WTC11 (cell line): ENCODE results near the gene PYCR2. TPM values are rescaled to one million over a fixed set of nuclear protein-coding genes. Genes with fewer than 3 reads are reported as not detected.

ENCODE experiments used
- ATAC-seq: fragments of 200-7000 bp; cut with Tn5 transposase; 2 replicates; pipeline ENCODE4 v1.10.0; 2021; ENCODE audit warnings: mild to moderate bottlenecking, moderate library complexity
- CTCF ChIA-PET: fragments of 300-600 bp; sonication (Branson Sonifier 250); formaldehyde crosslinking; loops from one replicate; lab custom pipeline; 2021; ENCODE audit warnings: antibody characterized with exemption; lab: Charles Lee
- POLR2A ChIA-PET: fragments of 350-600 bp; sonication (Branson Sonifier 250); formaldehyde crosslinking; loops from one replicate; lab custom pipeline; 2021; ENCODE audit warnings: antibody characterized with exemption; lab: Charles Lee
- DNase-seq: peaks from one replicate; pipeline ENCODE4 v3.0.0; 2021; ENCODE audit warnings: low spot score
- H3K27ac Mint-ChIP-seq: 2 replicates; pipeline ENCODE4 v1.8.0; 2021; ENCODE audit warnings: mixed read lengths
- H3K27me3 Mint-ChIP-seq: 2 replicates; pipeline ENCODE4 v1.8.0; 2021; ENCODE audit warnings: low read depth, mild to moderate bottlenecking, moderate library complexity, mixed read lengths
- H3K36me3 Mint-ChIP-seq: 2 replicates; pipeline ENCODE4 v1.8.0; 2021; ENCODE audit warnings: mixed read lengths
- H3K4me1 Mint-ChIP-seq: 2 replicates; pipeline ENCODE4 v1.8.0; 2022; ENCODE audit warnings: mixed read lengths
- H3K4me3 Mint-ChIP-seq: 2 replicates; pipeline ENCODE4 v1.8.0; 2021; ENCODE audit warnings: mild to moderate bottlenecking, moderate library complexity, mixed read lengths
- H3K9me3 Mint-ChIP-seq: 2 replicates; pipeline ENCODE4 v1.8.0; 2021; ENCODE audit warnings: mixed read lengths
- AFF4 ChIP-seq: sonication (generic); formaldehyde crosslinking; IDR thresholded peaks from 2 replicates; pipeline ENCODE4 v1.8.1; 2023; ENCODE audit warnings: mild to moderate bottlenecking, missing genetic modification reagents, borderline replicate concordance
- CREM ChIP-seq: sonication (generic); formaldehyde crosslinking; IDR thresholded peaks from 2 replicates; pipeline ENCODE4 v1.8.1; 2022; ENCODE audit warnings: mild to moderate bottlenecking, missing genetic modification reagents, moderate library complexity
- E2F4 ChIP-seq: sonication (generic); formaldehyde crosslinking; IDR thresholded peaks from 2 replicates; pipeline ENCODE4 v1.8.1; 2022; ENCODE audit warnings: low read depth, mild to moderate bottlenecking, moderate library complexity, missing genetic modification reagents, borderline replicate concordance
- FOXP4 ChIP-seq: sonication (generic); formaldehyde crosslinking; IDR thresholded peaks from 2 replicates; pipeline ENCODE4 v1.8.0; 2022; ENCODE audit warnings: mild to moderate bottlenecking, missing genetic modification reagents
- GABPB1 ChIP-seq: sonication (generic); formaldehyde crosslinking; IDR thresholded peaks from 2 replicates; pipeline ENCODE4 v1.8.1; 2023; ENCODE audit warnings: mild to moderate bottlenecking, missing genetic modification reagents
- GTF2I ChIP-seq: fragments of 250-450 bp; sonication (Bioruptor Pico); conservative IDR thresholded peaks from 2 replicates; pipeline ENCODE4 v1.4.0; 2021; ENCODE audit warnings: mild to moderate bottlenecking
- HMGA2 ChIP-seq: fragments of 250-450 bp; sonication (Bioruptor Pico); IDR thresholded peaks from 2 replicates; pipeline ENCODE4 v1.4.0; 2021; ENCODE audit warnings: mild to moderate bottlenecking, moderate library complexity
- HMGXB4 ChIP-seq: sonication (generic); formaldehyde crosslinking; IDR thresholded peaks from 2 replicates; pipeline ENCODE4 v1.8.1; 2023; ENCODE audit warnings: mild to moderate bottlenecking, moderate library complexity, missing genetic modification reagents
- KAT7 ChIP-seq: sonication (generic); formaldehyde crosslinking; IDR thresholded peaks from 2 replicates; pipeline ENCODE4 v1.8.1; 2023; ENCODE audit warnings: missing genetic modification reagents, mild to moderate bottlenecking, borderline replicate concordance
- NR3C1 ChIP-seq: sonication (generic); formaldehyde crosslinking; conservative IDR thresholded peaks from 2 replicates; pipeline ENCODE4 v1.8.1; 2023; ENCODE audit warnings: low read depth, mild to moderate bottlenecking, missing genetic modification reagents
- PREB ChIP-seq: sonication (generic); formaldehyde crosslinking; IDR thresholded peaks from 2 replicates; pipeline ENCODE4 v1.8.1; 2022; ENCODE audit warnings: mild to moderate bottlenecking, missing genetic modification reagents, moderate library complexity, borderline replicate concordance
- RORB ChIP-seq: fragments of 250-450 bp; sonication (Bioruptor Pico); IDR thresholded peaks from 2 replicates; pipeline ENCODE4 v1.9.0; 2021; ENCODE audit warnings: mild to moderate bottlenecking
- SMAD4 ChIP-seq: sonication (generic); formaldehyde crosslinking; IDR thresholded peaks from 2 replicates; pipeline ENCODE4 v1.8.0; 2022; ENCODE audit warnings: mild to moderate bottlenecking, missing genetic modification reagents
- TCF7 ChIP-seq: sonication (generic); formaldehyde crosslinking; IDR thresholded peaks from 2 replicates; pipeline ENCODE4 v1.8.0; 2022; ENCODE audit warnings: mild to moderate bottlenecking, low read depth, missing genetic modification reagents, moderate library complexity
- ZMAT4 ChIP-seq: fragments of 250-450 bp; sonication (Bioruptor Pico); IDR thresholded peaks from 2 replicates; pipeline ENCODE4 v1.9.0; 2021; ENCODE audit warnings: mild to moderate bottlenecking
- ZNF219 ChIP-seq: sonication (generic); formaldehyde crosslinking; IDR thresholded peaks from 2 replicates; pipeline ENCODE4 v1.8.0; 2023; ENCODE audit warnings: missing genetic modification reagents, mild to moderate bottlenecking, borderline replicate concordance
- ZNF263 ChIP-seq: sonication (generic); formaldehyde crosslinking; IDR thresholded peaks from 2 replicates; pipeline ENCODE4 v1.8.1; 2022; ENCODE audit warnings: low read depth, mild to moderate bottlenecking, moderate library complexity, missing genetic modification reagents
- ZNF317 ChIP-seq: sonication (generic); formaldehyde crosslinking; IDR thresholded peaks from 2 replicates; pipeline ENCODE4 v1.8.1; 2023; ENCODE audit warnings: low read depth, mild to moderate bottlenecking, moderate library complexity, missing genetic modification reagents, borderline replicate concordance
- ZNF416 ChIP-seq: fragments of 250-450 bp; sonication (Bioruptor Pico); IDR thresholded peaks from 2 replicates; pipeline ENCODE4 v1.9.0; 2021; ENCODE audit warnings: mild to moderate bottlenecking, inconsistent platforms
- ZNF425 ChIP-seq: fragments of 250-450 bp; sonication (Bioruptor Pico); conservative IDR thresholded peaks from 2 replicates; pipeline ENCODE4 v1.9.0; 2021; ENCODE audit warnings: mild to moderate bottlenecking
- total RNA-seq: library from RNA; stranded (reverse); gene quantifications from 3 replicates; pipeline ENCODE4 v1.2.3, GENCODE V29; 2021

Gene PYCR2
- total RNA-seq, 1 experiment from 2014 or later, result 86.0 TPM

GRCh38 chr1:225914947-225915346, 9.1 kb downstream of the PYCR2 start:
- POLR2A ChIA-PET, result no interaction called here
- H3K9me3 Mint-ChIP-seq, result no peaks in the 10 kb centered on the region
- H3K4me1 Mint-ChIP-seq, result peaks cover 28% of the 10 kb centered on the region
- H3K36me3 Mint-ChIP-seq, result peaks cover 24% of the 10 kb centered on the region
- no peak for TF ChIP-seq SMAD4 (CRISPR knock-in tag)
- TF ChIP-seq ZNF263 (CRISPR knock-in tag), result no peak
- no peak for TF ChIP-seq E2F4 (CRISPR knock-in tag)
- no peak for TF ChIP-seq GABPB1
- no peak for TF ChIP-seq FOXP4
- TF ChIP-seq KAT7 (CRISPR knock-in tag), result no peak
- TF ChIP-seq ZMAT4 (CRISPR knock-in tag), result no peak
- TF ChIP-seq ZNF317 (CRISPR knock-in tag), result no peak
- TF ChIP-seq ZNF425 (CRISPR knock-in tag), result no peak
- TF ChIP-seq RORB (CRISPR knock-in tag), result no peak
- no peak for TF ChIP-seq AFF4 (CRISPR knock-in tag)
- no peak for TF ChIP-seq TCF7 (CRISPR knock-in tag)
- TF ChIP-seq NR3C1, result no peak
- no peak for TF ChIP-seq ZNF416 (CRISPR knock-in tag)
- no peak for TF ChIP-seq HMGXB4 (CRISPR knock-in tag)
- TF ChIP-seq GTF2I (CRISPR knock-in tag), result no peak
- TF ChIP-seq CREM (CRISPR knock-in tag), result no peak
- no peak for TF ChIP-seq ZNF219
- no peak for TF ChIP-seq HMGA2 (CRISPR knock-in tag)
- no peak for TF ChIP-seq PREB (CRISPR knock-in tag)
- DNase-seq, result no peak
- H3K27ac Mint-ChIP-seq, result 0 out of 2 replicates have a peak overlapping the region, but pooled peaks have one; percentile 2
- no peak overlapping the region for H3K4me3 Mint-ChIP-seq
- H3K27me3 Mint-ChIP-seq, result peaks cover 9% of the 10 kb centered on the region
- CTCF ChIA-PET, result interaction anchor here (0.9 to 1.4 kb wide), 3 partner anchors 73 to 440 kb away, joined by 3 to 6 read pairs (median 3); no protein-coding TSS in a partner anchor
- ATAC-seq, result no peak
